HEK293 (cell line): Measurements from ENCODE around the gene SERPINE3.

ENCODE experiments used
- CTCF ChIA-PET: fragments of 350-600 bp; formaldehyde crosslinking; extraction: SDS; loops from one replicate; lab custom pipeline; 2021; ENCODE audit warnings: antibody characterized with exemption; lab: Yijun Ruan, JAX
- POLR2A ChIA-PET: fragments of 300-600 bp; formaldehyde crosslinking; extraction: SDS; loops from one replicate; lab custom pipeline; 2020; ENCODE audit warnings: antibody characterized with exemption, inconsistent platforms; lab: Yijun Ruan, JAX
- H3K27ac ChIP-seq: fragments of 200-500 bp; sonication (Bioruptor generic); 2 replicates; pipeline ENCODE4 v1.5.1; 2014; ENCODE audit warnings: low read depth, low read length, control low read depth, inconsistent platforms; ENCODE audit errors: extremely low read depth
- H3K36me3 ChIP-seq, 2 experiments: fragments of 200-500 bp in 1 of 2; sonication (Bioruptor generic) in 1 of 2; 1 replicate in 1 of 2; 2 replicates in 1 of 2; pipeline ENCODE4 v1.5.1; 2014 to 2017; ENCODE audit warnings: inconsistent platforms in 2 of 2, low read length in 2 of 2; ENCODE audit not compliant: control insufficient read depth in 2 of 2, insufficient read depth in 1 of 2
- H3K4me1 ChIP-seq: fragments of 200-500 bp; sonication (Bioruptor generic); 2 replicates; pipeline ENCODE4 v1.5.1; 2014; ENCODE audit warnings: mild to moderate bottlenecking, low read length, inconsistent platforms; ENCODE audit not compliant: control insufficient read depth, insufficient read depth
- H3K4me3 ChIP-seq: 2 replicates; pipeline ENCODE4 v1.5.1; 2011; ENCODE audit warnings: low read depth, mild to moderate bottlenecking, control low read depth, low read length, moderate library complexity
- H3K9me3 ChIP-seq: fragments of 200-500 bp; sonication (Bioruptor generic); 2 replicates; pipeline ENCODE4 v1.5.1; 2014; ENCODE audit warnings: low read depth, low read length, inconsistent platforms; ENCODE audit not compliant: control insufficient read depth, insufficient read depth
- GLIS1 ChIP-seq: fragments of 450-650 bp; formaldehyde crosslinking; IDR thresholded peaks from 2 replicates; pipeline ENCODE4 v1.5.1; 2016; ENCODE audit warnings: missing biosample characterization, missing genetic modification characterization
- HOXD13 ChIP-seq: sonication (generic); formaldehyde crosslinking; IDR thresholded peaks from 2 replicates; pipeline ENCODE4 v1.8.0; 2022; ENCODE audit warnings: missing genetic modification reagents, borderline replicate concordance
- SCRT1 ChIP-seq: fragments of 450-650 bp; formaldehyde crosslinking; IDR thresholded peaks from 2 replicates; pipeline ENCODE4 v1.5.1; 2016; ENCODE audit warnings: missing biosample characterization, missing genetic modification characterization, borderline replicate concordance
- SCRT2 ChIP-seq: fragments of 450-650 bp; formaldehyde crosslinking; IDR thresholded peaks from 2 replicates; pipeline ENCODE4 v1.5.1; 2016; ENCODE audit warnings: missing biosample characterization, missing genetic modification characterization
- YY2 ChIP-seq: fragments of 450-650 bp; formaldehyde crosslinking; IDR thresholded peaks from 2 replicates; pipeline ENCODE4 v1.5.1; 2016; ENCODE audit warnings: missing biosample characterization, missing genetic modification characterization
- ZFP3 ChIP-seq: fragments of 450-650 bp; formaldehyde crosslinking; IDR thresholded peaks from 2 replicates; pipeline ENCODE4 v1.5.1; 2016; ENCODE audit warnings: low read depth, missing biosample characterization, missing genetic modification characterization
- ZNF138 ChIP-seq: fragments of 450-650 bp; formaldehyde crosslinking; IDR thresholded peaks from 2 replicates; pipeline ENCODE4 v1.5.1; 2016; ENCODE audit warnings: missing biosample characterization, missing genetic modification characterization, borderline replicate concordance
- ZNF341 ChIP-seq: fragments of 450-650 bp; formaldehyde crosslinking; IDR thresholded peaks from 2 replicates; pipeline ENCODE4; 2016; ENCODE audit warnings: low read depth, missing biosample characterization, missing genetic modification characterization
- ZNF350 ChIP-seq: fragments of 450-650 bp; formaldehyde crosslinking; IDR thresholded peaks from 2 replicates; pipeline ENCODE4 v1.5.0; 2017; ENCODE audit warnings: missing biosample characterization, mild to moderate bottlenecking, missing genetic modification characterization
- ZNF473 ChIP-seq: fragments of 450-650 bp; formaldehyde crosslinking; IDR thresholded peaks from 2 replicates; pipeline ENCODE4 v1.5.1; 2017; ENCODE audit warnings: missing biosample characterization, missing genetic modification characterization
- ZNF549 ChIP-seq: fragments of 450-650 bp; IDR thresholded peaks from 2 replicates; pipeline ENCODE4 v1.5.1; 2018; ENCODE audit warnings: missing biosample characterization, missing genetic modification characterization, mild to moderate bottlenecking, inconsistent platforms, moderate library complexity
- ZNF701 ChIP-seq: fragments of 450-650 bp; formaldehyde crosslinking; IDR thresholded peaks from 2 replicates; pipeline ENCODE4 v1.5.1; 2016; ENCODE audit warnings: missing biosample characterization, missing genetic modification characterization
- ZNF776 ChIP-seq: fragments of 450-650 bp; formaldehyde crosslinking; IDR thresholded peaks from 2 replicates; pipeline ENCODE4 v1.5.0; 2017; ENCODE audit warnings: missing biosample characterization, missing genetic modification characterization, borderline replicate concordance
- TF ChIP-seq, protein P1 (sequence below): fragments of 450-650 bp; formaldehyde crosslinking; IDR thresholded peaks from 2 replicates; pipeline ENCODE4 v1.5.1; 2016; ENCODE audit warnings: missing biosample characterization, missing genetic modification characterization
- TF ChIP-seq, protein P2 (sequence below): fragments of 450-650 bp; formaldehyde crosslinking; IDR thresholded peaks from 2 replicates; pipeline ENCODE4 v1.5.1; 2016; ENCODE audit warnings: missing biosample characterization, missing genetic modification characterization, low read depth
- TF ChIP-seq, protein P3 (sequence below): fragments of 450-650 bp; formaldehyde crosslinking; IDR thresholded peaks from 2 replicates; pipeline ENCODE4 v1.5.1; 2016; ENCODE audit warnings: missing biosample characterization, missing genetic modification characterization
- TF ChIP-seq, protein P4 (sequence below): fragments of 450-650 bp; formaldehyde crosslinking; optimal IDR thresholded peaks from 2 replicates; pipeline ENCODE3; 2016; ENCODE audit warnings: missing biosample characterization, mild to moderate bottlenecking, missing genetic modification characterization
- TF ChIP-seq, protein P5 (sequence below): fragments of 450-650 bp; formaldehyde crosslinking; IDR thresholded peaks from 2 replicates; pipeline ENCODE4 v1.5.1; 2016; ENCODE audit warnings: missing biosample characterization, missing genetic modification characterization

SERPINE3 gene

DNA sequence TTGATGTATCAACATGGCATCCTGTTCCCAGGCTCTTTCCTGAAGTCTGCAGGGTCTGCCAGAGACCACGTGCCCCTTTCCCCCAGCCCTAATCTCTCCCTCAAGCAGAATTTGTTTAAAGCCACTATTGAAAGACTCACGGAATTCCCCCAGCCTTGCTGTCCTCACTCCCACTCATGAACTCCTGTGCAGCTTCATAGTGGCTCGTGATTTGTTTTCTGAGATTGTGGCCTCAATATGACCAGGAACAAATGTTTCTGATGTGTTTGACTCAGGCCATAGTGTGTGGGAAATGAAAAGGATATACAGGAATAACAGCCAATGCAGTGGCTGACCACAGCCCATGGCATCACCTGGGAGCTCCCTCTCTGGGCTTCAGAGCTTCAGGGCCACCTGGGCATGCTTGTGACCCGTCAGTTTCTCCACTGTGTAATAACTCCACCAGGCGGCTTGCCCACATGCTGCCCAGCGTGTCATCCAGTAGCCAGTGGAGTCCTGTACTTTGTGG lies 8.1 kb upstream of the SERPINE3 start (continued):
- TF ChIP-seq, protein P1, sequence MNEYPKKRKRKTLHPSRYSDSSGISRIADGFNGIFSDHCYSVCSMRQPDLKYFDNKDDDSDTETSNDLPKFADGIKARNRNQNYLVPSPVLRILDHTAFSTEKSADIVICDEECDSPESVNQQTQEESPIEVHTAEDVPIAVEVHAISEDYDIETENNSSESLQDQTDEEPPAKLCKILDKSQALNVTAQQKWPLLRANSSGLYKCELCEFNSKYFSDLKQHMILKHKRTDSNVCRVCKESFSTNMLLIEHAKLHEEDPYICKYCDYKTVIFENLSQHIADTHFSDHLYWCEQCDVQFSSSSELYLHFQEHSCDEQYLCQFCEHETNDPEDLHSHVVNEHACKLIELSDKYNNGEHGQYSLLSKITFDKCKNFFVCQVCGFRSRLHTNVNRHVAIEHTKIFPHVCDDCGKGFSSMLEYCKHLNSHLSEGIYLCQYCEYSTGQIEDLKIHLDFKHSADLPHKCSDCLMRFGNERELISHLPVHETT: no peak
- TF ChIP-seq ZNF341 (tag by site-specific recombination): no peak
- no peak for TF ChIP-seq ZNF776 (tag by site-specific recombination)
- no peak for TF ChIP-seq GLIS1
- TF ChIP-seq, protein P2, sequence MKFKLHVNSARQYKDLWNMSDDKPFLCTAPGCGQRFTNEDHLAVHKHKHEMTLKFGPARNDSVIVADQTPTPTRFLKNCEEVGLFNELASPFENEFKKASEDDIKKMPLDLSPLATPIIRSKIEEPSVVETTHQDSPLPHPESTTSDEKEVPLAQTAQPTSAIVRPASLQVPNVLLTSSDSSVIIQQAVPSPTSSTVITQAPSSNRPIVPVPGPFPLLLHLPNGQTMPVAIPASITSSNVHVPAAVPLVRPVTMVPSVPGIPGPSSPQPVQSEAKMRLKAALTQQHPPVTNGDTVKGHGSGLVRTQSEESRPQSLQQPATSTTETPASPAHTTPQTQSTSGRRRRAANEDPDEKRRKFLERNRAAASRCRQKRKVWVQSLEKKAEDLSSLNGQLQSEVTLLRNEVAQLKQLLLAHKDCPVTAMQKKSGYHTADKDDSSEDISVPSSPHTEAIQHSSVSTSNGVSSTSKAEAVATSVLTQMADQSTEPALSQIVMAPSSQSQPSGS (tag by site-specific recombination): no peak
- TF ChIP-seq, all 188 proteins: peak for 0

DNA sequence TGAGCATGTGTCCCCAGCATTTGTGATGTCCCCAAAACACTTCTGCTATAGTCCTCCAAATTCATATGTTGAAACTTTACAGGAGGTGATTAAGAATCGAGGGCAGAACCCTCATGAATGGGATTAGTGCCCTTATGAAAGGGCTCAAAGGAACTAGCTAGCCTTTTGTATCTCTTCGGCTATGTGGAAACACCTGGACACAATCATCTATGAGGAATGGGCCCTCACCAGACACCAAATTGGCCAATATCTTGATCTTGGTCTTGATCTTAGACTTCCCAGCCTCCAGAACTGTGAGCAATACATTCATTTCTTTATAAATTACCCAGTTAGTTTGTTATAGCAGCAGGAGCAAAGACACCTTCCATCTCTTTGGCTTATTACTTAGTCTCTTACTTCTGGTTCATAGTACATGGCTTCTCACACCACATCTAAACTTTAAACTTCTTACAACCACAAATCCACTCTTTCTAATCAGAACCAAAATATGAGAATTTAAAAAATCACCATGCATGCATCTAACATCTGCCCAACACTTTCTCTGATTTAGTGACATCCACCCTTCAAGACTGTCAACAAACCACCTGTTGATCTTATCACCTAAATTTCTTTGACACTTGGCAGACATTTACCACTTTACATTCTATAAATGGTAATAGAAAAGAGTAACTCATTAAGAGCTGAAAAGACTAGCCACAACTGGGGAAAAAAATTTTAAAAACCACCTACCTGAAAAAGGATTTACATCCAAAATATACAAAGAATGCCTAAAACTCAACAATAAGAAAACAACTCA lies 6.7 kb upstream of the SERPINE3 start:
- CTCF ChIA-PET: interaction anchor here (0.7 kb wide), 1 partner anchor 204 kb away, joined by 3 read pairs; no protein-coding TSS in a partner anchor
- TF ChIP-seq HOXD13 (CRISPR knock-in tag) (no peak), SCRT2 (peak; percentile 88), YY2 (tag by site-specific recombination) (no peak), SCRT1 (tag by site-specific recombination) (peak; percentile 70; the same call in 1 of the 2 replicates), ZNF549 (tag by site-specific recombination) (no peak), ZNF701 (no peak)

DNA sequence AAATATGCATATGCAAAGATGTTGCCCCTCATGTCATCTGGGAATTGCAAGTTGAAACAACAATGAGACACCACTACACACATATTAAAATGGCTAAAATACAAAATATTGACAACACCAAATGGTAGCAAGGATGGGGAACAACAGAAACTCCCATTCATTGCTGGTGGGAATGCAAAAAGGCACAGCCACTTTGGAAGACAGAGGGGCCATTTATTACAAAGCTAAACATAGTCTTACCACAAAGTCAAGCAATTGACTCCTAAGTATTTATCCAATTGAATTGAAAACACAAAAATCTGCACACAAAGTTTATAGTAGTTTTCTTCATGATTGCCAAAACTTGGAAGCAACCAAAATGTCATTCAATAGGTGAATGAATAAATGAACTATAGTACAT lies 6.1 kb upstream of the SERPINE3 start:
- POLR2A ChIA-PET: no interaction called here
- no peak for TF ChIP-seq ZFP3 (tag by site-specific recombination)
- Histone ChIP-seq H3K27ac (no peak overlapping the region), H3K9me3 (no peaks in the 10 kb centered on the region), H3K36me3 (no peaks in the 10 kb centered on the region), H3K4me1 (no peaks in the 10 kb centered on the region), H3K4me3 (no peak overlapping the region)
- CTCF ChIA-PET: no interaction called here

More for the DNA sequence above, 6.7 kb upstream of the SERPINE3 start:
- H3K36me3 ChIP-seq: no peaks in the 10 kb centered on the region
- POLR2A ChIA-PET: no interaction called here
- H3K4me1 ChIP-seq: no peaks in the 10 kb centered on the region
- no peaks in the 10 kb centered on the region for H3K9me3 ChIP-seq
- no peak overlapping the region for H3K27ac ChIP-seq
- H3K4me3 ChIP-seq: no peak overlapping the region

DNA sequence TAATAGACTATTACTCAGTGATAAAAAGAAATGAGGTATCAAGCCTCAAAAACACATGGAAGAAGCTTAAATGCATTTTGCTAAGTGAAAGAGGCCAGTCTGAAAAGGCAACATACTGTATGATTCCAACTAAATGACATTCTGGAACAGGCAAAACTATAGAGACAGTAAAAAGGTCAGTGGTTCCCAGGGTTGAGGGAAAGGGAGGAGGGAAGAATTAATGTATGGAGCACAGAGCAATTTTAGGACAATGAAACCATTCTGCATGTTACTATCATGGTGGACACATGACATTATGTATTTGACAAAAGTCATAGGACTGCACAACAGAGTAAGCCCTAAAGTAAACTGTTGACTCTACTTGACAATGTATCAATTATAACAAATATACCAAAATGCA lies 5.7 kb upstream of the SERPINE3 start:
- ChIA-PET CTCF (no interaction called here), POLR2A (no interaction called here)
- H3K27ac ChIP-seq: no peak overlapping the region
- no peaks in the 10 kb centered on the region for H3K9me3 ChIP-seq
- no peak overlapping the region for H3K4me3 ChIP-seq
- H3K4me1 ChIP-seq: no peaks in the 10 kb centered on the region
- no peaks in the 10 kb centered on the region for H3K36me3 ChIP-seq
- TF ChIP-seq HOXD13 (CRISPR knock-in tag) (no peak), ZNF350 (no peak), ZNF473 (tag by site-specific recombination) (no peak), ZNF138 (tag by site-specific recombination) (no peak)
- TF ChIP-seq, protein P3, sequence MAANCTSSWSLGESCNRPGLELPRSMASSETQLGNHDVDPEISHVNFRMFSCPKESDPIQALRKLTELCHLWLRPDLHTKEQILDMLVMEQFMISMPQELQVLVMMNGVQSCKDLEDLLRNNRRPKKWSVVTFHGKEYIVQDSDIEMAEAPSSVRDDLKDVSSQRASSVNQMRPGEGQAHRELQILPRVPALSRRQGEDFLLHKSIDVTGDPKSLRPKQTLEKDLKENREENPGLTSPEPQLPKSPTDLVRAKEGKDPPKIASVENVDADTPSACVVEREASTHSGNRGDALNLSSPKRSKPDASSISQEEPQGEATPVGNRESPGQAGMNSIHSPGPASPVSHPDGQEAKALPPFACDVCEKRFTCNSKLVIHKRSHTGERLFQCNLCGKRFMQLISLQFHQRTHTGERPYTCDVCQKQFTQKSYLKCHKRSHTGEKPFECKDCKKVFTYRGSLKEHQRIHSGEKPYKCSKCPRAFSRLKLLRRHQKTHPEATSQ: no peak
- TF ChIP-seq, protein P4, sequence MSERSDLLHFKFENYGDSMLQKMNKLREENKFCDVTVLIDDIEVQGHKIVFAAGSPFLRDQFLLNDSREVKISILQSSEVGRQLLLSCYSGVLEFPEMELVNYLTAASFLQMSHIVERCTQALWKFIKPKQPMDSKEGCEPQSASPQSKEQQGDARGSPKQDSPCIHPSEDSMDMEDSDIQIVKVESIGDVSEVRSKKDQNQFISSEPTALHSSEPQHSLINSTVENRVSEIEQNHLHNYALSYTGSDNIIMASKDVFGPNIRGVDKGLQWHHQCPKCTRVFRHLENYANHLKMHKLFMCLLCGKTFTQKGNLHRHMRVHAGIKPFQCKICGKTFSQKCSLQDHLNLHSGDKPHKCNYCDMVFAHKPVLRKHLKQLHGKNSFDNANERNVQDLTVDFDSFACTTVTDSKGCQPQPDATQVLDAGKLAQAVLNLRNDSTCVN (tag by site-specific recombination): no peak
- TF ChIP-seq, protein P5, sequence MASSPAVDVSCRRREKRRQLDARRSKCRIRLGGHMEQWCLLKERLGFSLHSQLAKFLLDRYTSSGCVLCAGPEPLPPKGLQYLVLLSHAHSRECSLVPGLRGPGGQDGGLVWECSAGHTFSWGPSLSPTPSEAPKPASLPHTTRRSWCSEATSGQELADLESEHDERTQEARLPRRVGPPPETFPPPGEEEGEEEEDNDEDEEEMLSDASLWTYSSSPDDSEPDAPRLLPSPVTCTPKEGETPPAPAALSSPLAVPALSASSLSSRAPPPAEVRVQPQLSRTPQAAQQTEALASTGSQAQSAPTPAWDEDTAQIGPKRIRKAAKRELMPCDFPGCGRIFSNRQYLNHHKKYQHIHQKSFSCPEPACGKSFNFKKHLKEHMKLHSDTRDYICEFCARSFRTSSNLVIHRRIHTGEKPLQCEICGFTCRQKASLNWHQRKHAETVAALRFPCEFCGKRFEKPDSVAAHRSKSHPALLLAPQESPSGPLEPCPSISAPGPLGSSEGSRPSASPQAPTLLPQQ: no peak
